Mesendoderm (in vitro differentiated cells): Measurements from ENCODE around the gene PCDHGA12.

Experiments used
- DNase-seq: peaks from one replicate; pipeline ENCODE4 v3.0.0; 2013
- H2AK5ac ChIP-seq: 2 replicates; pipeline ENCODE4 v1.6.1; 2013; ENCODE audit warnings: low read length, inconsistent platforms
- H2BK120ac ChIP-seq: 2 replicates; pipeline ENCODE4 v1.6.1; 2013; ENCODE audit warnings: low read depth, mild to moderate bottlenecking, low read length, moderate library complexity, mixed read lengths
- H2BK15ac ChIP-seq: replicated peaks from 2 replicates; pipeline ENCODE4 v1.6.1; 2013; ENCODE audit warnings: low read depth, mild to moderate bottlenecking, moderate library complexity
- H2BK5ac ChIP-seq: 2 replicates; pipeline ENCODE4 v1.6.1; 2013; ENCODE audit warnings: low read length, inconsistent platforms
- H3K18ac ChIP-seq: 2 replicates; pipeline ENCODE4 v1.6.1; 2013; ENCODE audit warnings: mild to moderate bottlenecking, low read length, mixed read lengths
- H3K23ac ChIP-seq: one replicate; pipeline ENCODE4 v1.6.1; 2013; ENCODE audit warnings: low read length
- H3K27ac ChIP-seq: 2 replicates; pipeline ENCODE4 v1.5.1; 2013; ENCODE audit warnings: low read depth, mild to moderate bottlenecking, inconsistent platforms, low read length, moderate library complexity
- H3K27me3 ChIP-seq: 2 replicates; pipeline ENCODE4 v1.6.1; 2013; ENCODE audit warnings: low read length, control low read depth, mild to moderate bottlenecking, inconsistent platforms; ENCODE audit not compliant: insufficient read depth, poor library complexity
- H3K36me3 ChIP-seq: 2 replicates; pipeline ENCODE4 v1.6.1; 2013; ENCODE audit warnings: low read length, inconsistent platforms; ENCODE audit not compliant: control insufficient read depth, insufficient read depth
- H3K4ac ChIP-seq: one replicate; pipeline ENCODE4 v1.6.1; 2013; ENCODE audit warnings: low read depth, mild to moderate bottlenecking, low read length, moderate library complexity
- H3K4me1 ChIP-seq: 2 replicates; pipeline ENCODE4 v1.6.1; 2013; ENCODE audit warnings: low read depth, low read length, inconsistent platforms; ENCODE audit not compliant: control insufficient read depth
- H3K4me2 ChIP-seq: 2 replicates; pipeline ENCODE4 v1.6.1; 2013; ENCODE audit warnings: low read length
- H3K4me3 ChIP-seq: 2 replicates; pipeline ENCODE4 v1.5.1; 2013; ENCODE audit warnings: mild to moderate bottlenecking, low read length
- H3K56ac ChIP-seq: one replicate; pipeline ENCODE4 v1.6.1; 2013; ENCODE audit warnings: low read length
- H3K79me1 ChIP-seq: 2 replicates; pipeline ENCODE4 v1.6.1; 2013; ENCODE audit warnings: low read length, inconsistent platforms
- H3K79me2 ChIP-seq: 2 replicates; pipeline ENCODE4 v1.6.1; 2013; ENCODE audit warnings: mild to moderate bottlenecking, low read length; ENCODE audit not compliant: control insufficient read depth, insufficient read depth
- H3K9ac ChIP-seq: 2 replicates; pipeline ENCODE4 v1.6.1; 2013; ENCODE audit warnings: low read length, inconsistent platforms
- H4K5ac ChIP-seq: one replicate; pipeline ENCODE4 v1.6.1; 2013; ENCODE audit warnings: low read length
- H4K8ac ChIP-seq: one replicate; pipeline ENCODE4 v1.6.1; 2013; ENCODE audit warnings: low read depth, mild to moderate bottlenecking, control low read depth, low read length, moderate library complexity
- WGBS: extraction: QIAGEN DNeasy Blood & Tissue Kit; methylation state at CpG from one replicate; pipeline ENCODE4 v1.1.7; 2013; ENCODE audit warnings: low lambda C conversion rate, missing lambda C conversion rate; ENCODE audit not compliant: insufficient coverage; ENCODE audit errors: extremely low coverage; 5-methylcytosine and 5-hydroxymethylcytosine counted together

The PCDHGA12 gene

GRCh38 chr5:141434006-141434405 lies 3.7 kb downstream of the PCDHGA12 start:
- Histone ChIP-seq H3K36me3 (no peaks in the 10 kb centered on the region), H3K79me1 (no peaks in the 10 kb centered on the region), H2BK15ac (no peak overlapping the region), H3K9ac (no peak overlapping the region), H2AK5ac (no peak overlapping the region), H4K5ac (no peak overlapping the region), H3K18ac (no peak overlapping the region), H3K27me3 (no peaks in the 10 kb centered on the region), H2BK120ac (no peak overlapping the region), H3K27ac (no peak overlapping the region), H3K4ac (no peak overlapping the region), H3K56ac (no peak overlapping the region), H3K4me1 (no peaks in the 10 kb centered on the region), H3K4me2 (no peak overlapping the region), H3K79me2 (no peaks in the 10 kb centered on the region), H3K4me3 (no peak overlapping the region), H2BK5ac (no peak overlapping the region), H4K8ac (no peak overlapping the region), H3K23ac (no peak overlapping the region)
- DNase-seq, result no peak
- no CpG with 5 or more reads among the region's 2 CpGs for WGBS

GRCh38 chr5:141437221-141437620 lies 6.9 kb downstream of the PCDHGA12 start:
- H2BK120ac ChIP-seq, result no peak overlapping the region
- H3K79me1 ChIP-seq, result no peaks in the 10 kb centered on the region
- no CpG with 5 or more reads among the region's 2 CpGs for WGBS
- H3K4ac ChIP-seq, result no peak overlapping the region
- no peak overlapping the region for H3K18ac ChIP-seq
- H3K56ac ChIP-seq, result no peak overlapping the region
- DNase-seq, result no peak
- no peak overlapping the region for H3K27ac ChIP-seq
- H4K8ac ChIP-seq, result no peak overlapping the region
- H4K5ac ChIP-seq, result no peak overlapping the region
- no peak overlapping the region for H3K4me3 ChIP-seq
- no peak overlapping the region for H3K4me2 ChIP-seq
- H2BK15ac ChIP-seq, result no peak overlapping the region
- H3K27me3 ChIP-seq, result no peaks in the 10 kb centered on the region
- no peak overlapping the region for H2BK5ac ChIP-seq
- H3K79me2 ChIP-seq, result no peaks in the 10 kb centered on the region
- no peaks in the 10 kb centered on the region for H3K36me3 ChIP-seq
- H3K9ac ChIP-seq, result no peak overlapping the region
- H3K23ac ChIP-seq, result no peak overlapping the region
- H3K4me1 ChIP-seq, result no peaks in the 10 kb centered on the region
- no peak overlapping the region for H2AK5ac ChIP-seq

DNA sequence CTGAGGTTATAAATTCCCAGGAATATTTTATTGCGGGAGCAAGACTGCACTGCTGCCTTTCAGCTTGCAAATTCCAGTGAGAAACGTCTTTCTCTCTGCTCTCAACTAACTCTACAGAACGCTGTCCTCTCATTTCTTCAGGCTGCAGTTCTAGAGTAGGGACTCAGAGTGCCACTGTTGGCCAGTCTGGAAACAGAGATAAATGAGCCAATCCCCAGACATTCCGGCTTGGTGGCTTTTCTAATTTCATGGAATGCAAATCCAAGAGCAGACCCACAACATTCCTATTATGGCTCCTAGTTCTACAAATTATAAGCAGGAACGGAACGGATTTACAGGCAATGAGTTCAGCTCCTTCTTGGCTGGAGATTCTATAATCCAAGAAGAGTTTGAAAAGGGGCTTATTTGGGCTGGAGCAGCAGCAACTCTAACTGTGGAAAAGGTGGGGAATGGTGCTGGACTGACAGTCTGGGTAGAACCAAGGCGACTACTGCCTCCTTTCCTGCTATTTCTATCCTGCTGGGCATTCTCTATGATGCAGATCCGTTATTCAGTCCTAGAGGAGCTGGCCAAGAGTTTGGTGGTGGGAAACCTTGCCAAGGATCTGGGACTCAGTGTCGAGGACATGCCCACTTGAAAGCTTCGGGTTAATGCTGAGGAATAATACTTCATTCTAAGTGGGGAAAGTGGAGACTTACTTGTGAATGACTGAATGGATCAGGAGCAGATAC lies 9.3 kb downstream of the PCDHGA12 start:
- H3K56ac ChIP-seq, result no peak overlapping the region
- no peaks in the 10 kb centered on the region for H3K79me2 ChIP-seq
- H3K27me3 ChIP-seq, result no peaks in the 10 kb centered on the region
- no peaks in the 10 kb centered on the region for H3K4me1 ChIP-seq
- no peak overlapping the region for H3K27ac ChIP-seq
- H2BK120ac ChIP-seq, result no peak overlapping the region
- no peak overlapping the region for H2BK5ac ChIP-seq
- H3K4me3 ChIP-seq, result no peak overlapping the region
- no peak overlapping the region for H2BK15ac ChIP-seq
- no peak for DNase-seq
- H3K18ac ChIP-seq, result no peak overlapping the region
- H3K4ac ChIP-seq, result no peak overlapping the region
- no peak overlapping the region for H2AK5ac ChIP-seq
- H3K23ac ChIP-seq, result no peak overlapping the region
- H3K9ac ChIP-seq, result no peak overlapping the region
- H3K4me2 ChIP-seq, result no peak overlapping the region
- WGBS, result no CpG with 5 or more reads among the region's 10 CpGs
- H4K8ac ChIP-seq, result no peak overlapping the region
- no peak overlapping the region for H4K5ac ChIP-seq
- H3K79me1 ChIP-seq, result no peaks in the 10 kb centered on the region
- no peaks in the 10 kb centered on the region for H3K36me3 ChIP-seq

DNA sequence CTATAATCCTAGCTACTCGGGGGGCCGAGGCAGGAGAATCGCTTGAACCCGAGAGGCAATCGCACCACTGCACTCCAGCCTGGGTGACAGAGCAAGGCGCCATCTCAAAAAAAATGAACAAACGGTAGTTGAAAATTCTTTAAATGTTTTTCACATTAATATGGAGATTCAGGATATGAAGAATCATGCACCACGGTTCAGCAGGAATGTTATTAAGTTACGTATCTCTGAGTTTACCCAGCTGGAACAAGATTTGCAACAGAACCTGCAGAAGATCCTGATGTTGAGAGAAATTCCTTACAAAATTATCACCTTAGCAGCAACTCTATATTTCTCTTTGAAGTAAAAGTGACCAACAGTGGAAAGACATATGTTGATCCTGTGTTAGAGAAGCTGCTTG lies 10.0 kb downstream of the PCDHGA12 start:
- Histone ChIP-seq H4K8ac (no peak overlapping the region), H3K4me2 (no peak overlapping the region), H4K5ac (no peak overlapping the region), H2BK5ac (no peak overlapping the region), H3K27ac (no peak overlapping the region), H3K27me3 (no peaks in the 10 kb centered on the region), H3K36me3 (no peaks in the 10 kb centered on the region), H3K9ac (no peak overlapping the region), H3K4me1 (no peaks in the 10 kb centered on the region), H2BK15ac (no peak overlapping the region), H2AK5ac (no peak overlapping the region), H3K4ac (no peak overlapping the region), H3K79me2 (no peaks in the 10 kb centered on the region), H2BK120ac (no peak overlapping the region), H3K23ac (no peak overlapping the region), H3K18ac (no peak overlapping the region), H3K79me1 (no peaks in the 10 kb centered on the region), H3K56ac (no peak overlapping the region), H3K4me3 (no peak overlapping the region)
- WGBS, result no CpG with 5 or more reads among the region's 9 CpGs
- no peak for DNase-seq

- Histone ChIP-seq H3K4me1 (no peaks in the 10 kb centered on the region), H3K56ac (no peak overlapping the region), H3K27ac (no peak overlapping the region), H3K4ac (no peak overlapping the region), H4K5ac (no peak overlapping the region), H3K4me2 (no peak overlapping the region), H2BK15ac (no peak overlapping the region), H4K8ac (no peak overlapping the region), H2BK5ac (no peak overlapping the region), H3K4me3 (no peak overlapping the region), H2BK120ac (no peak overlapping the region), H2AK5ac (no peak overlapping the region), H3K79me1 (no peaks in the 10 kb centered on the region), H3K36me3 (no peaks in the 10 kb centered on the region), H3K9ac (no peak overlapping the region), H3K18ac (no peak overlapping the region), H3K23ac (no peak overlapping the region), H3K79me2 (no peaks in the 10 kb centered on the region), H3K27me3 (no peaks in the 10 kb centered on the region)
- WGBS, result no CpG with 5 or more reads among the region's 50 CpGs
- DNase-seq, result no peak
Measured at GRCh38 chr5:141441571-141442170, 11.4 kb downstream of the PCDHGA12 start.

DNA sequence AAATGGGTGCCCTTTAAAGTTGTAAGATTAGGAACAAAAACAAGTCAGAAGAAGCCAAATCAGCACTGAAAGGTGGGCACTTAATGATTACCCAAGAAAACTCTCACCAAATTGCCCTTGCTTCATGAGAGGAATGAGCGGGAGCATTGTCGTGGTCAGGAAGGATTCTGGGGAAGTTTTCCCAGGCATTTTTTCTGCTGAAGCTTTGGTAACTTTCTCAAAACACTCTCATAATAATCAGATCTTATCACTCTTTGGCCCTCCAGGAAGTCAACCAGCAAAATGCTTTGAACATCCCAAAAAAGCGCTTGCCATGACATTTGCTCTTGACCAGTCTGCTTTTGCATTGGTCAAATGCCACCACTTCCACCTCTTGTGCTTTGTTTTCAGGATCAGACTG lies 35.0 kb downstream of the PCDHGA12 start:
- no peak for DNase-seq
- H2BK120ac ChIP-seq, result no peak overlapping the region
- H2BK15ac ChIP-seq, result no peak overlapping the region
- no peak overlapping the region for H4K5ac ChIP-seq
- no peaks in the 10 kb centered on the region for H3K36me3 ChIP-seq
- no peak overlapping the region for H3K27ac ChIP-seq
- H3K56ac ChIP-seq, result no peak overlapping the region
- no peaks in the 10 kb centered on the region for H3K27me3 ChIP-seq
- H3K18ac ChIP-seq, result no peak overlapping the region
- H3K4me2 ChIP-seq, result no peak overlapping the region
- H3K79me2 ChIP-seq, result no peaks in the 10 kb centered on the region
- H3K4me3 ChIP-seq, result no peak overlapping the region
- H4K8ac ChIP-seq, result no peak overlapping the region
- no peak overlapping the region for H2BK5ac ChIP-seq
- no peak overlapping the region for H2AK5ac ChIP-seq
- no peak overlapping the region for H3K9ac ChIP-seq
- H3K4me1 ChIP-seq, result no peaks in the 10 kb centered on the region
- no peak overlapping the region for H3K23ac ChIP-seq
- H3K4ac ChIP-seq, result no peak overlapping the region
- H3K79me1 ChIP-seq, result no peaks in the 10 kb centered on the region
- no CpG with 5 or more reads among the region's 3 CpGs for WGBS
